ENCODE results near the gene TAF15.
A peak's percentile ranks its signal among the peaks of the same experiment; 100 is the strongest.

TAF15 gene

DNA sequence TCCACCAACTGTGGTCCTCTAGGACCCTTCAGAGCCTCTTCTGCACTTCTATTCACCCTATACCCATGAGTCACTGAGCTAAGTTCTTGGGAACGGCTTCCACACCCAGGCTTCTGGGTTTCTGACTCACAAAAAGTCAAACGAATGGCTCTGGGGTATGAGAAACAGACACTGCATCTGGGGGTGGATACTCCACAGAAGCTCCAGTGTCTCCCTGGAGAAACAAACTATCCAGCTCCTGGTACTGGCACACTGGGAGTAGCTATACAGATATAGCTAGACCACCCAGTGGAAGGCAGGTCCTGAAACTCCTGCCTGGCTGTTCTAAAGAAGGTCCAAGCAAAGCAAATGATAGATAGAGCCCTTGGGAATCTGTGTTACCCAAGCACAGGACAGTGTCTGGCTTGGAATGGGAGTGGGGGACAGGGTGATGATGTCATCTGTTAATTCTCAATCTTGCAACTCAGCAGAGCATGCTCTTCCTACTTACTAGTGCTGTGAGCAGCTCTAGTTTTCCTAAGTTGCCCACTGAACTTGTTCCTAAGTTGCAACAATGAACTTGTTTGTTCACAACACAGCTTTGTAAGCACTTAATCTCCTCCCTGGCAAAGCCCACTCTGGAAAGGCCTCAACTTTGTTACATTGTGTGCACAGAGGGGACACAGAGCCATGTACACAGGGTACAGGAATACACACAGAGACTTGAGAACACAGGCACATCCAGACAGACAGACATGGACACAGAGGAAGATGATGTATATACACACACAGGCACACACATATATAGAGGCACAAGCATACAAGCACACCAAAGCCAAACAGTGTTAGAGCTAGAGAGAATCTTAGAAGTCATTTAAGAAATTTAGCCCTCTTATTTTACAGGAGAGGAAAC, 20.6 kb upstream of the TAF15 start:
- no peak for DNase-seq (ENCODE audit: low spot score)

GRCh38 chr17:35790841-35791240, 18.4 kb upstream of the TAF15 start:
- DNase-seq (ENCODE audit: low spot score) = no peak

GRCh38 chr17:35791681-35792350, 17.5 kb upstream of the TAF15 start:
- no peak for DNase-seq (ENCODE audit: low spot score)

DNA sequence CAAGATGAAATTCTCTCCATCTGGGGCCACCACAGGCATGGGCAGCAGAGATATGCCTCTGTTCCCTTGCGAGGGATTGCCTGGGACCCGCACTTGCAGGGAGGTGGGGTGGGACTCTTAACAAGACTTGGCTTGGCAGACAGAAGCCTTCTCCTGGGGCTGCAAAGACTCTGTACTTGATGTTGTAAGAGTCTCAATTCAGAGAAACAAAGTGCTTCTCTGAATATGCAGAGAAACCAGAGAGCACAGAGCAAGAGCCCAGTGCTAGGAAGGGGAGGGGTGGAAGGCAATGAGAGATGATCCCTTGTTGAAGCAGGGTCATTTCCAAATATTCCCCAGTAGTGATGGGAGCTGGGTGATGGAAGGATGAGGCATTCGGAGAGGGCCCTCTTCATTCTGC, 16.0 kb upstream of the TAF15 start:
- DNase-seq (ENCODE audit: low spot score) = no peak

GRCh38 chr17:35795007-35795870, 14.0 kb upstream of the TAF15 start, which contains the start of gene MMP28:
Gene MMP28, minus strand, starts transcription at chr17:35795641. Its CDS starts 264 bp downstream, at chr17:35795377.
- no peak for DNase-seq (ENCODE audit: low spot score)

DNA sequence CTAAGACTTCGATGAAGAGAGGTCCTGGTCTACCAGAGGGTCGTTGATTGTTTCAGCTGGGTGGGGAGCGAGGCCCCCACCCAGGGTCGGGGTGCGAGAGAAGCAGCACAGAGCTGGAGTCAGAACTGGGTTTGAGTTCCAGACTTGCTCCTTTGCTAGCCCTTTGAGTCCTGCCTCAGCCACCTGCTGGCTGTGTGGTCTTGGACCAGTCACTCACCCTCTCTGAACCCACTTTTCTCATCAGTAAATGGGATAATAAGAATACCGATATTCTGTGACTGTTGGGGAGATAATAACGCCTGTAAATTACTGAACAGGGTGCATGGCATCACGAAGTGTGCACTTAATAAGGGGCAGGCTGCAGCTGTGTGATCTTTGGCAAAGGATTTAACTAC, 13.4 kb upstream of the TAF15 start:
- DNase-seq (ENCODE audit: low spot score) = no peak

DNA sequence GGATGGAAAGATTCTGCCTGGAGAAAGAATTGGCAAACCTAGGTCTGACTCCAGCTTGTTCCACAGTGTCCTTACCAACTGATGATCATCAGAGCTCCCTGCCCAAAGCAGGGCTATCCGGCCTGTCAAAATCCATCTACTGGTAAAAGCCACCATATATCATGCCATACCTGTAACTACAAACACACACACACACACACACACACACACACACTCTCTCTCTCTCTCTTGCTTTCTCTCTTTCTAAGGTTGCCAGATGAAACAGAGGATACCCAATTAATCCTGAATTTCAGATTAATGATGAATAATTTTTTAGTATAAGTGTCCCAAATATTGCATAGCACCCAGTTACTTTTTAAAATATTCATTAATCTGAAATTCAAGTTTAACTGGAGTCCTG, 12.3 kb upstream of the TAF15 start:
- DNase-seq (ENCODE audit: low spot score) = no peak

DNA sequence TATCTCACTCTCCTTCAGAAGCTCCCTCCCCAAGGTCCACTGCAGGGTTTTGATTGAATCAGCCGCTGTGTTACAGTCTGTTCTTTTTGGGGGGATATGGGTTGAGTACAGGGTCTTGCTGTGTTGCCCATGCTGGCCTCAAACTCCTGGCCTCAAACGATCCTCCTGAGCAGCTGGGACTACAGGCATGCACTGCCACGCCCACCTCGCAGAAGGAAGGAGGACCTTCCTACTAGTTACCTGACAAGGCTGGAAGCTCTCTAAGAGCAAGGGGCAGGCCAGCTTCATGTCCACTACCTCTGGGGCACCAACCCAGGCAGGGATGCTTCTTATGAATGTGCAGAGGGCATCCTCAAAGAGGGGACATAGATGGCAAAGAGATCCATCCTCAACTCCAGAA, 11.9 kb upstream of the TAF15 start:
- DNase-seq (ENCODE audit: low spot score) = no peak

DNA sequence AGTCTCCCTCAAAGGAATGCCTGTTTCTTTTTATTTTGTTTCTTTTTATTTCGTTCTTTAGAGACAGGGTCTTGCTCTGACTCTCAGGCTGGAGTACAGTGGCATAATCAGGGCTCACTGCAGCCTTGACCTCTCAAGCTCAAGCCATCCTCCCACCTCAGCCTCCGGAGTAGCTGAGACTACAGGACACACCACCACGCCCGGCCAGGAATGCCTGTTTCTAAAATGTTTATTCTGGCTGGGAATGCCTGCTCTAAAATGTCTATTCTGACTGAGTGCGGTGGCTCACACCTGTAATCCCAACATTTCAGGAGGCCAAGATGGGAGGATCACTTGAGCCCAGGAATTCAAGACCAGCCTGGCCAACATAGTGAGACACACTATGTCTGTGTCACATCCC, 11.4 kb upstream of the TAF15 start:
- no peak for DNase-seq (ENCODE audit: low spot score)

GRCh38 chr17:35799942-35800341, 9.3 kb upstream of the TAF15 start:
- no peak for DNase-seq (ENCODE audit: low spot score)

DNA sequence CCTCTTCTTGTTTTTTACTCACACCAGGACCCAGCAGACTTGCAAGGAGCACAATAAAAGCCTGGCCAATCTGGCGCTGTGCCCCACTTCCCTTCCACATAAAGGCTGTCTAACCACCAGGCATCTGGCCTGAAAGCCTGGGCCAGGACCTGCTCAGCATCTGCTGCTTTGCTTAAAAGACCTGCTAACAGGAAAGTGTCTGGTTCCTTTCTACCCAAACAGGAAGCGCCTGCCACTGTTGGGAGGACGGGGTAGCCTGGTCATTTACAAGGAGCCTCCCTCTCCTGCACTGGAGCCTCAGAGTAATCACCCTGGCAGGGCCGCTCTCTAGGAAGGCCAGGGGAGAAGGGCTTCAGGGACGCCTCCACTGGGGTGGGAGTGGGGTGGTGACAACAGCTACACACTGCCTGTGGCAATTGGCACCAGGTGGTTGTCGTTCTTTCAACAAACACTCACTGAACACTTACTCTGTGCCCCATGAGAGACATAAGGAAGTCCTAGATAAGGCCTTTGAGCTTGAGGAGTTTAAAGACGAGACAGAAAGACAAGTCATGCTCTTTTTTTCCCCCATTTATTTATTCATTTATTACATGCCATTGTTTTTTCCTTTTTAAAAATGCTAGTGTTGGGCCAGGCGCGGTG, 7.6 kb upstream of the TAF15 start:
- DNase-seq (ENCODE audit: low spot score) = no peak

DNA sequence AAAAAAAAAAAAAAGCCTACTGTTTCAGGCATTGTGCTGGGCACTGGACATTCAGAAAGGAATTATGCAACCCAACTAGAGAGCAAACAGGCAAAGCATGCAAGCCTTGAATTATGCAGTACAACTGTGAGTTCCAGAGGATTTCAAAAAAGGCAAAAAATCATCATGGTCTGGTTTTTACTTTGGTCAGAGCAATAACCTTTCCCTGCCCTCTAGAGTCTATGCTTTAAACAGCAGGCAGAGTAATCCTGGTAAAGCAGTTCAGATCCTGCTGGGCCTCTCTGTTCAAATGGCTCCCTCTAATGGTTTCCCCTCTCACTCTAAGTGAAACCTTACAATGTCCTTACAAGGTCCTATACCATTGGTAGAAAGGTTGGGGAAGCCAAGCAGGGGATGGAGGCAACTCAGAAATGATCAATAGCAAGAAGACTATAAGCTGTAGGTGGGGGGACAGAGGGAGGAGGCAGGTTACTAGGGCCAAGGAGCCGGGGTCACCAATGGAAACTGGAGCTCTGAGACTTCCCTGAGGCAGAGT, 4.6 kb upstream of the TAF15 start:
- peak; percentile 85 for DNase-seq (ENCODE audit: low spot score)

DNA sequence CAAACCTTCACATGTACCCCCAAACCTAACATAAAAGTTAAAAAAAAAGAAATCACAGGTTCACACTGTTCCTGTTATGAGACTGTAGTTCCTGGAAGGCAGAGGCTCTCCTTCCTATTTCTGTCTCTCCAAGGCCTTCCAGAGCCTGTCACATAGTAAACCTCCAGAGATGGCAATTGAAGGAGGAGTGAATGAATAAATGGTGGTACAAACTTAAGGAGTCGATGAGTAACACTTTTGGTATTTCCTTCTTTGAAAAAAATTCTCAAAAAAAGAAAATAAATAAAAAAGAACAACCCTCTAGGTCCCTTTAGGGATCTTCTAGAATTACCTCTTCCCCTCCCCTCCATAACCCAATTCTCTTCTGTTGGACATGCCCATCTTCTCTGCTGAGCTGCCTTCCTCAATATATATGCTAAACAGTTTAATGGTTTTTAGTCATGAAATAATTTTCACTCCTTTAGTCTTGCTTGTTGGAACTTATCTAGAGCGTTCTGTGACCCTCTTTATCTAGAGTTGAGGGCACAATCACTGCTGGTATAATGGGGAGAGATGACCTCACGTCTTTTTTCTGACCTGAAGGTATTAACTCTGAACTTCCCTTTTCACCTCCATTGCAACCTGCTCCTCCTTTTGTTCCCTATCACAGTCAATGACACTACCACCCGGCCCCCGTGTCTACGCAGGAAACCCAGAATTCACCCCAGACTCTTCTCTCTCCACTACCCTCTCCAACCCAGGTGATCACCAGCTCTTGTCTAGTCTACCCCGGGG, 1.7 kb upstream of the TAF15 start:
- DNase-seq (ENCODE audit: low spot score) = no peak

- DNase-seq (ENCODE audit: low spot score) = no peak
These were observed 883 bp upstream of the TAF15 start for GRCh38 chr17:35808240-35808961.

DNA sequence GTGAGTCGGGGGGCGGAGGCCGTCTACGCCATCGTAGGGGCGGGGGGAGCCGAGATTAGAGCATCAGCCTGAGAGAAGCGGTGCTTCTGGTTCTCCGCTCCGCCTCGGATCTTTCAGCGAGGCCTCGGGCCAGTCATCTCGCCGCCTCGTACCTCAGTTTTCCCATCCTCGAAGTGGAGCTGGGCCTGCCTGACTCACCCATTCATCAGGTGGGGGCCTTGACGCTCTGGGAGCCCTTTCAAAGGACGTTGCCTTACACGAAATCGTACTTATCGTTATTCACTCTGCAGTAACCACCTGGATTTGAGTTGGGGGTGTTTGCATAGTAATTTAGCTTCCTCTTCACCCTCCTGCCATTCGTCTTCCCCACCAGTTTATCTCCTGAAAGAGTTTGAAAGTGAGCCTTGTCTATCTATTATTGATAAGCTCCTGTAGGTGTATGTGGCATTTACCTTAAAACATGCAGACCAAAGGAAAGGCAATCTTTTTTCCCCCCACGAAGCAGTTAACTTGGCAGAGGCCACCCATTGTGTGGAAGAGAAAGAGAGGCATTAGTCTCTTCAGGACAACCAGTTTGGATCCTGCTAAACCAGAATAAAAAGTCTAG, 674 bp downstream of the TAF15 start:
- no peak for DNase-seq (ENCODE audit: low spot score)

GRCh38 chr17:35811759-35812158, 2.5 kb downstream of the TAF15 start:
- DNase-seq (ENCODE audit: low spot score) = no peak

DNA sequence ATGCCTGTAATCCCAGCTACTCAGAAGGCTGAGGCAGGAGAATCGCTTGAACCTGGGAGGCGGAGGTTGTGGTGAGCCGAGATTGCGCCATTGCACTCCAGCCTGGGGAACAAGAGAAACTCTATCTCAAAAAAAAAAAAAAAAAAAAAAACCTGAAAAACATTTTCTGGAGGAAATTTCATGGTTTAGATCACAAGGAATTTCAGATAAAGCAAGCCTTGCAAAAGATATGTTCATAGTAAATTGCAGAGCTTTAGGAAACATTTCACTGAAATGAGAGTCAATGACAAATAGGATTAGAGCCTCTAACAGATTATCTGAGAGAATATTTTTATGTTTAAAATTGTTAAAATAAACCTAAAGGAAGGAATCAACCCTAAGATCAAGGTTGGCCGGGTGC, 3.2 kb downstream of the TAF15 start:
- DNase-seq (ENCODE audit: low spot score) = no peak

DNA sequence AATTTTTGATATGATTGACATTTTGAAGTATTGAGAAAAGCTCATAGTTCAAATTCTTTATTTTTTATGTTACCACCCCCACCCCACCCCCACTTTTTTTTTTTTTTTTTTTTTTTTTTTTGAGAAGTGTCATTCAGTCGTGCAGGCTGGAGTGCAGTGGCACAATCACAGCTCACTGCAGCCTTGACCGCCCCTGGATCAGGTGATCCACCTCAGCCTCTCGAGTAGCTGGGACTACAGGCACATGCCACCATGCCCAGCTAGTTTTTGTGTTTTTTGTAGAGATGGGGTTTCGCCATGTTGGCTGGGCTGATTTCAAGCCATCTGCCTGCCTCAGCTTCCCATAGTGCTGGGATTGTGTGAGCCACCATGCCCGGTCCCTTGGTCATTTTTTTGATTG, 7.4 kb downstream of the TAF15 start:
- DNase-seq (ENCODE audit: low spot score) = no peak

DNA sequence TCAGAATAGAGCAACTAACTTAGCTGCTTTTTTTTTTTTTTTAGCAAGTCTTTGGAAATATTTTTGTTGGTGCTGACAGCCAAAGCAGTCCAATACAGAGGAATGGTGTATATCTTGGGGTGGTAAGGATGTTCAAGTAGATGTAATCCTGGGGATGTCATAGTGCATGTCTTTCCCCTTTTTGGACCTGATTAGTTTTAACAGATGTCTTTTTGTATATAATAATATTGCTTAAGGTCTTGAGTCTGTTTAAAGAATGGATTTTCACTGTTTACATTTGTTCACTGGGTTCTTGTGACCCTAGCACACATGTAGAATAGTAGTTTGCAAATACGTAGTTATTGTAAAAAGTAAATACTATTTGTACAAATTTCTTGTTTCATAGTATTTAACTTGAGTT, 7.9 kb downstream of the TAF15 start:
- DNase-seq (ENCODE audit: low spot score) = no peak

- DNase-seq (ENCODE audit: low spot score) = no peak
These were observed 10.2 kb downstream of the TAF15 start for GRCh38 chr17:35819455-35819854.
